ENCODE results near the gene SLC6A15. TPM values are rescaled to one million over a fixed set of nuclear protein-coding genes. Genes with fewer than 3 reads are reported as not detected.

The SLC6A15 gene
- total RNA-seq, 1 experiment from 2014 or later: not detected

Small RNAs within 50 kb of the gene (small RNA-seq; reads per million reads assigned to genes)
- not detected for gene AC128657.1

Other genes starting within 250 kb of the SLC6A15 start
- not detected in 2 replicates for gene TSPAN19, start 123.5 kb upstream of the SLC6A15 start, total RNA-seq (2014; rRNA removed; shearing (Covaris generic))
- 0.03 and 0.18 TPM in 2 replicates for gene LRRIQ1, start 123.6 kb upstream of the SLC6A15 start, total RNA-seq (2014; rRNA removed; shearing (Covaris generic))

All from HT-29 (cell line).